ENCODE measurements around the gene PREB. TPM values are rescaled to one million over a fixed set of nuclear protein-coding genes. Genes with fewer than 3 reads are reported as not detected.

PREB gene
- total RNA-seq, 1 donor from 2014 or later: 25.1 TPM

DNA sequence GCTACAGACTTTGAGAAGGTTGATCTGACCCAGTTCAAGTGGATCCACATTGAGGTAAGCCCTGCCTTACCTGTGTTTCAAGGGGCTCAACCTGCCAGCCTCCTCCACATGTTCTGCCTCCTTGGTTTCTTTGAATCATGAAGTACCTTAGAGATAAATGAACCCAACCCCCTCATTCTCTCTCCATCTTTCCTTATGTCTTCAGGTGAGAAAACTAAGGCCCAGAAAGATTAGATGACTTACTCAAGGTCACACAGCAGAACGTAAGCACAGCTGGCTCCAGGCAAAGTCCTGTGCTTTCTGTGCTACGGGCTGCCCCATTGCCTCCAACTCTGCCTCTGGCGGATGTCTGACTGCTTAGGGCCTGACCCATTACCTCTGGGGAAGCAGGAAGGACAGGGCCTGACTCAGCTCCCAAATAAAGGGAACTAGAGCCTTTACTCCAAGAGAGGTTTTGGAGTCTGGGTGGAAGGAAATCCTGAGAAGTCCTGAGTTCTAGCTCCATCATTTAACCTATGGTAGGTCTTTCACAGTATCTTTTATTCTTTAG, 37.6 kb downstream of the PREB start:
- H3K27me3 ChIP-seq: no peaks in the 10 kb centered on the region
- H3K4me2 ChIP-seq: no peak overlapping the region
- TF ChIP-seq, protein P1, sequence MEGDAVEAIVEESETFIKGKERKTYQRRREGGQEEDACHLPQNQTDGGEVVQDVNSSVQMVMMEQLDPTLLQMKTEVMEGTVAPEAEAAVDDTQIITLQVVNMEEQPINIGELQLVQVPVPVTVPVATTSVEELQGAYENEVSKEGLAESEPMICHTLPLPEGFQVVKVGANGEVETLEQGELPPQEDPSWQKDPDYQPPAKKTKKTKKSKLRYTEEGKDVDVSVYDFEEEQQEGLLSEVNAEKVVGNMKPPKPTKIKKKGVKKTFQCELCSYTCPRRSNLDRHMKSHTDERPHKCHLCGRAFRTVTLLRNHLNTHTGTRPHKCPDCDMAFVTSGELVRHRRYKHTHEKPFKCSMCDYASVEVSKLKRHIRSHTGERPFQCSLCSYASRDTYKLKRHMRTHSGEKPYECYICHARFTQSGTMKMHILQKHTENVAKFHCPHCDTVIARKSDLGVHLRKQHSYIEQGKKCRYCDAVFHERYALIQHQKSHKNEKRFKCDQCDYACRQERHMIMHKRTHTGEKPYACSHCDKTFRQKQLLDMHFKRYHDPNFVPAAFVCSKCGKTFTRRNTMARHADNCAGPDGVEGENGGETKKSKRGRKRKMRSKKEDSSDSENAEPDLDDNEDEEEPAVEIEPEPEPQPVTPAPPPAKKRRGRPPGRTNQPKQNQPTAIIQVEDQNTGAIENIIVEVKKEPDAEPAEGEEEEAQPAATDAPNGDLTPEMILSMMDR (IDR thresholded peaks at IDR 0.05): no peak
- TF ChIP-seq EZH2phosphoT487 (IDR thresholded peaks at IDR 0.05) (no peak), EZH2 (IDR thresholded peaks at IDR 0.05) (no peak)
- no peaks in the 10 kb centered on the region for H3K36me3 ChIP-seq
- peak overlapping the region; percentile 67 for H3K4me3 Mint-ChIP-seq
- no peaks in the 10 kb centered on the region for H3K9me3 Mint-ChIP-seq
- H3K9me3 ChIP-seq (ENCODE audit: low read depth): no peaks in the 10 kb centered on the region
- H3K27ac Mint-ChIP-seq: no peak overlapping the region
- H3K36me3 Mint-ChIP-seq: no peaks in the 10 kb centered on the region
- no peak overlapping the region for H3K27ac ChIP-seq
- no peak for DNase-seq (ENCODE audit: low spot score)
- no peaks in the 10 kb centered on the region for H3K79me2 ChIP-seq (ENCODE audit: low read depth)
- H3K27me3 Mint-ChIP-seq (ENCODE audit: insufficient read depth, low read depth): peaks cover 16% of the 10 kb centered on the region
- no peak overlapping the region for H3K4me3 ChIP-seq
- H3F3A ChIP-seq (ENCODE audit: low read depth): no peaks in the 10 kb centered on the region
- no peak overlapping the region for H3K9ac ChIP-seq
- no peaks in the 10 kb centered on the region for H3K4me1 ChIP-seq
- no peaks in the 10 kb centered on the region for H4K20me1 ChIP-seq (ENCODE audit: low read depth)
- peaks cover 9% of the 10 kb centered on the region for H3K4me1 Mint-ChIP-seq
- no peak overlapping the region for H2AFZ ChIP-seq (replicated peaks)

DNA sequence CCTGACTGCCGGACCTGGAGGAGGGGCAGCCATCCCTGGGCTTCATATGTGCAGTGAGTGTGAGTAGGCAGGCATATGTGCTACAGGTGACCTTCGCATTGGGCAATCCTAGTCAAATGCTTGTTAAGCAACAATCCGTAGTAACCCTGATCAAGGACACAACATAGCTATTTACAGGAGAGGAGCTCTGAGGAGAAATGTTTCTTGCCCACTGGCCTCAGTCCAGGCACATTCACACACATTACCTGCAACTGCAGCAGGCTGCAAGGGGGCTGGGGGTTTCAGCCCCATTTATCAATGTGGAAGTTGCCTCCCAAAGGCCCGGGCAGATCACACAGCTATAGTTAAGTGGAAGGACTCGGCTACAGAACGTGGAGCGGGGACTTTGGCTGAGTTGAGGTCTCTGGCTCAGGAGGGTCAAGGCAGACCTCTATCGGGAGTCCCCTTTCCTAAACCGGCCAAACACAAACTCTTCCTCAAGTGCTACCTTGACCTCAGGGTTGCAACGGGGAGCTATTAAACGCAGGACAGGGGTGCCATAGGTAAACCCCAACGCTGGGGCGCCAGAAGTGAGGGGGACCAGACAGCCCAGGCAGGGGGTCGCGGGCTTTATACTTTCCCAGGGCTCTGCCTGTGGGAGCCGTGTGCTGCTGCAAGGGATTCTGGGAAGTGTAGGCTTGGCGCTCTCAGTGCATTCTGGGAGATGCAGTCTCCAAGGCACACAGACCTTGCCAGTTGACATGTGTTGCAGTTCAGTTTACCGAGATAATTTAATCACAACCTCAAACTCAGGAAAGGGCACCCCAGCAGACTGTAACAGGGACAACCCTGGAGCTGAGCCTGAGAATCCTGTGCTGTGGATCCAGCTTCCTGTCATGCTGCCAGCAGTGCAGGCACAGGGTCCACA, 38.4 kb downstream of the PREB start:
- Histone ChIP-seq H3K4me3 (peak overlapping the region; percentile 28), H3K79me2 (ENCODE audit: low read depth) (no peaks in the 10 kb centered on the region), H3K36me3 (no peaks in the 10 kb centered on the region), H3F3A (ENCODE audit: low read depth) (no peaks in the 10 kb centered on the region), H3K4me2 (peak overlapping the region; percentile 70), H4K20me1 (ENCODE audit: low read depth) (no peaks in the 10 kb centered on the region), H3K9me3 (ENCODE audit: low read depth) (no peaks in the 10 kb centered on the region), H3K27ac (no peak overlapping the region), H3K4me1 (no peaks in the 10 kb centered on the region), H3K9ac (no peak overlapping the region), H2AFZ (replicated peaks) (peak overlapping the region; percentile 94), H3K27me3 (no peaks in the 10 kb centered on the region)
- TF ChIP-seq, protein P1 (IDR thresholded peaks at IDR 0.05): no peak
- TF ChIP-seq EZH2 (IDR thresholded peaks at IDR 0.05) (no peak), EZH2phosphoT487 (IDR thresholded peaks at IDR 0.05) (no peak)
- Mint-ChIP-seq H3K36me3 (no peaks in the 10 kb centered on the region), H3K4me3 (peak overlapping the region; percentile 62), H3K9me3 (no peaks in the 10 kb centered on the region), H3K27me3 (ENCODE audit: insufficient read depth, low read depth) (peaks cover 16% of the 10 kb centered on the region), H3K4me1 (peaks cover 12% of the 10 kb centered on the region), H3K27ac (peak overlapping the region; percentile 83)
- DNase-seq (ENCODE audit: low spot score): peak; percentile 80

DNA sequence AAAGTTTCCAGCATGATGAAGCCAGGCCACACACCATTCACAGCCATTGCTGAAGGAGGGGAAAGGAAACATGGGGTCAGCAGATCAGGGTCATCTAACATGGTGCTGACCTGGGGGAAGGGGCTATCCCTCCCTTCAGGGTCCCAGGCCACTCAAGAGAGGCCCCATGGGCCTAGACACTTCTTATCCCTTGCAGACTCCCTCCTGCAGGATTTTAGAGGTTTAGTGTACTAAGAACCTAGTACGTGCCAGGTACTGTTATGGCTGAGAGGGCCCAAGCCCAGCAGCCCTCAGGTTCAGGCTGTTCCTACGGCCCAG, 39.0 kb downstream of the PREB start:
- no peak overlapping the region for H3K27ac ChIP-seq
- H4K20me1 ChIP-seq (ENCODE audit: low read depth): no peaks in the 10 kb centered on the region
- no peak overlapping the region for H3K9ac ChIP-seq
- no peak overlapping the region for H3K4me3 ChIP-seq
- H3K4me2 ChIP-seq: no peak overlapping the region
- H3K27ac Mint-ChIP-seq: peak overlapping the region; percentile 83
- no peaks in the 10 kb centered on the region for H3K9me3 Mint-ChIP-seq
- H3K4me3 Mint-ChIP-seq: peak overlapping the region; percentile 62
- no peaks in the 10 kb centered on the region for H3K79me2 ChIP-seq (ENCODE audit: low read depth)
- no peaks in the 10 kb centered on the region for H3K4me1 ChIP-seq
- H3F3A ChIP-seq (ENCODE audit: low read depth): no peaks in the 10 kb centered on the region
- H3K36me3 ChIP-seq: no peaks in the 10 kb centered on the region
- TF ChIP-seq, protein P1 (IDR thresholded peaks at IDR 0.05): no peak
- H3K27me3 Mint-ChIP-seq (ENCODE audit: insufficient read depth, low read depth): peaks cover 16% of the 10 kb centered on the region
- no peaks in the 10 kb centered on the region for H3K9me3 ChIP-seq (ENCODE audit: low read depth)
- H3K27me3 ChIP-seq: no peaks in the 10 kb centered on the region
- no peak overlapping the region for H2AFZ ChIP-seq (replicated peaks)
- H3K36me3 Mint-ChIP-seq: no peaks in the 10 kb centered on the region
- no peak for DNase-seq (ENCODE audit: low spot score)
- peaks cover 12% of the 10 kb centered on the region for H3K4me1 Mint-ChIP-seq
